GM23248 (cell line): Measurements from ENCODE around the gene SLX4IP. TPM values are rescaled to one million over a fixed set of nuclear protein-coding genes. Genes with fewer than 3 reads are reported as not detected.

Experiments used
- DNase-seq: peaks from one replicate; pipeline ENCODE4 v3.0.0-alpha.2; 2015
- H2AFZ ChIP-seq: fragments of 200-600 bp; sonication (generic); 2 replicates; pipeline ENCODE4 v1.6.1; 2016; ENCODE audit warnings: antibody characterized with exemption
- H3F3A ChIP-seq: fragments of 200-600 bp; sonication (generic); 2 replicates; pipeline ENCODE4 v1.6.1; 2016; ENCODE audit warnings: mild to moderate bottlenecking, antibody characterized with exemption, mixed run types; ENCODE audit not compliant: insufficient read depth
- H3K27ac ChIP-seq: fragments of 200-600 bp; sonication (generic); 2 replicates; pipeline ENCODE4 v1.5.1; 2016; ENCODE audit warnings: mild to moderate bottlenecking
- H3K27me3 ChIP-seq: fragments of 200-600 bp; sonication (generic); replicated peaks from 2 replicates; pipeline ENCODE4 v1.6.1; 2016; ENCODE audit warnings: mild to moderate bottlenecking; ENCODE audit not compliant: insufficient read depth
- H3K36me3 ChIP-seq: fragments of 200-600 bp; sonication (generic); 2 replicates; pipeline ENCODE4 v1.6.1; 2016; ENCODE audit warnings: low read depth, mild to moderate bottlenecking
- H3K4me1 ChIP-seq: fragments of 200-600 bp; sonication (generic); 2 replicates; pipeline ENCODE4 v1.6.1; 2016; ENCODE audit warnings: mild to moderate bottlenecking; ENCODE audit not compliant: insufficient read depth
- H3K4me2 ChIP-seq: fragments of 200-600 bp; sonication (generic); one replicate; pipeline ENCODE4 v1.6.1; 2016; ENCODE audit warnings: mild to moderate bottlenecking; ENCODE audit not compliant: unreplicated experiment
- H3K4me3 ChIP-seq: fragments of 200-600 bp; sonication (generic); 2 replicates; pipeline ENCODE4 v1.5.1; 2016; ENCODE audit warnings: mild to moderate bottlenecking
- H3K79me2 ChIP-seq: fragments of 200-600 bp; sonication (generic); 2 replicates; pipeline ENCODE4 v1.6.1; 2016; ENCODE audit warnings: mild to moderate bottlenecking; ENCODE audit not compliant: insufficient read depth
- H3K9ac ChIP-seq: fragments of 200-600 bp; sonication (generic); 2 replicates; pipeline ENCODE4 v1.6.1; 2016; ENCODE audit warnings: mild to moderate bottlenecking
- H3K9me2 ChIP-seq: fragments of 200-600 bp; sonication (generic); 2 replicates; pipeline ENCODE4 v1.6.1; 2016; ENCODE audit warnings: mixed run types, mild to moderate bottlenecking, moderate library complexity; ENCODE audit not compliant: insufficient read depth
- H3K9me3 ChIP-seq: fragments of 200-600 bp; sonication (generic); one replicate; pipeline ENCODE4 v1.6.1; 2017; ENCODE audit warnings: low read depth
- H4K20me1 ChIP-seq: fragments of 200-600 bp; sonication (generic); 2 replicates; pipeline ENCODE4 v1.6.0; 2016; ENCODE audit not compliant: insufficient read depth
- EZH2 ChIP-seq: fragments of 200-600 bp; sonication (generic); IDR thresholded peaks from 2 replicates; pipeline ENCODE4 v1.6.1; 2018; ENCODE audit warnings: antibody characterized with exemption, mild to moderate bottlenecking; ENCODE audit not compliant: insufficient read depth, poor library complexity, severe bottlenecking
- EZH2phosphoT487 ChIP-seq: fragments of 200-600 bp; sonication (generic); IDR thresholded peaks from 2 replicates; pipeline ENCODE4 v1.6.1; 2018; ENCODE audit warnings: antibody characterized with exemption, moderate library complexity, mild to moderate bottlenecking, low read depth; ENCODE audit not compliant: insufficient read depth
- WGBS, 2 experiments: methylation state at CpG; one replicate each; pipeline ENCODE4 v1.1.6; 2015 to 2017; ENCODE audit warnings: low lambda C conversion rate in 2 of 2, low coverage in 1 of 2; ENCODE audit errors: missing lambda C conversion rate in 2 of 2; 5-methylcytosine and 5-hydroxymethylcytosine counted together
- in situ Hi-C: fragments of 300-500 bp; cut with MboI; formaldehyde crosslinking; loops from 2 replicates; pipeline ENCODE4 v1.15.0; 2020
- polyA plus RNA-seq: library from polyadenylated mRNA; unstranded; fragments of >200 nt; fragmentation: Nextera tagmentation; extraction: Ambion mirVana; gene quantifications from 2 replicates; pipeline ENCODE4 v1.2.1, GENCODE V29; 2016
- total RNA-seq: library from RNA; depleted of rRNA; stranded (reverse); fragments of >200 nt; shearing (Covaris generic); gene quantifications from 2 replicates; pipeline ENCODE4 v1.2.3, GENCODE V29; 2014

SLX4IP gene
- total and polyA plus RNA-seq, 2 experiments from 2014 or later = 3.7 to 3.9 TPM

DNA sequence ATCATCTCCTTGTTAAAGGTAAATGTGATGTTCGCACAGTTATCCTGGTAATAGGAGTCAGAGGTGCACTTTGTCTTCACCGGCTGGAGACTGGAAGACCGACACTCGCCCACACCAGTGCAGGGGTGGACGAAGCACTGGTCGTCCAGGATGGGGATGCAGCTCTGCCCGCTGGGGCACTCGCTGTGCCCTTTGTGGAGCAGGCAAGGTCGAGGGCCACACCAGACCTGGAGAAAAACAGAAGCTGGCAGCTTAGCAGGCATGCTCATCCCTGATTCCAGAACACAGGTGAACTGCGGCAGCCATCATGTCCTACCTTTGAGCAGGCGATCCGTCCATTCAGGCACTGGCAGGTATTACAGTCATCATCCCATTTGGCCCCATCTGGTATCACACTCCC, 206.4 kb downstream of the SLX4IP start:
- Histone ChIP-seq H3K9me3 (no peaks in the 10 kb centered on the region), H4K20me1 (no peaks in the 10 kb centered on the region), H2AFZ (no peak overlapping the region), H3K79me2 (no peaks in the 10 kb centered on the region), H3K9ac (no peak overlapping the region), H3K27me3 (no peaks in the 10 kb centered on the region), H3K4me1 (peaks cover 13% of the 10 kb centered on the region), H3K4me3 (no peak overlapping the region), H3K4me2 (no peak overlapping the region), H3K9me2 (no peaks in the 10 kb centered on the region), H3F3A (peaks cover 4% of the 10 kb centered on the region; the same call in 1 of the 2 replicates), H3K36me3 (no peaks in the 10 kb centered on the region), H3K27ac (no peak overlapping the region)
- TF ChIP-seq EZH2phosphoT487 = no peak
- TF ChIP-seq EZH2 = no peak
- DNase-seq = no peak
- WGBS, 2 experiments = 93 to 94% methylated on average over 12 of the region's 12 CpGs
- in situ Hi-C loops = no loop called here

DNA sequence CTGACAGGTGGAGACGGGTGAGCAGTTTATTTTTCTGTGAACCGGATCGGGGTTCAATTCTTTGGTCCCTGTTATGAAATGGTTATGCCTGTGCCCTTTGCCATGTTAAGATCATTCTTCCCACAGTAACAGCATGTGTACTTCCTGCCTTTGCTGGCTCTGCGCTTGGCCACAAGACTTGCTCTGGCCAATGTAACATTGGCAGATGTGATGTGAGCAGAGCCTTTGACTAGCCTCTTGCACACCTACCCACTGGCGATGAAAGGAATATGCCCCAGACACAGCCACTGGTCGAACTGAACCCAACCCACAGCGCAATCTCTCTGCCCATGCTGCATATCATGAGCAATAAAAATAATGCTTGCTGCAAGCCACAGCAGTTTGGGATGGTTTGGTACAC, 206.8 kb downstream of the SLX4IP start:
- Histone ChIP-seq H3K27me3 (no peaks in the 10 kb centered on the region), H3K79me2 (no peaks in the 10 kb centered on the region), H3K9me3 (no peaks in the 10 kb centered on the region), H3K4me1 (peaks cover 9% of the 10 kb centered on the region), H3K9ac (no peak overlapping the region), H3K36me3 (no peaks in the 10 kb centered on the region), H3F3A (peaks cover under 1% of the 10 kb centered on the region; the same call in 1 of the 2 replicates), H4K20me1 (no peaks in the 10 kb centered on the region), H3K4me3 (no peak overlapping the region), H2AFZ (no peak overlapping the region), H3K9me2 (no peaks in the 10 kb centered on the region), H3K27ac (no peak overlapping the region), H3K4me2 (no peak overlapping the region)
- WGBS, 2 experiments = 95 to 96% methylated on average over 7 of the region's 7 CpGs
- DNase-seq = no peak
- TF ChIP-seq EZH2 = no peak
- no peak for TF ChIP-seq EZH2phosphoT487
- in situ Hi-C loops = no loop called here

DNA sequence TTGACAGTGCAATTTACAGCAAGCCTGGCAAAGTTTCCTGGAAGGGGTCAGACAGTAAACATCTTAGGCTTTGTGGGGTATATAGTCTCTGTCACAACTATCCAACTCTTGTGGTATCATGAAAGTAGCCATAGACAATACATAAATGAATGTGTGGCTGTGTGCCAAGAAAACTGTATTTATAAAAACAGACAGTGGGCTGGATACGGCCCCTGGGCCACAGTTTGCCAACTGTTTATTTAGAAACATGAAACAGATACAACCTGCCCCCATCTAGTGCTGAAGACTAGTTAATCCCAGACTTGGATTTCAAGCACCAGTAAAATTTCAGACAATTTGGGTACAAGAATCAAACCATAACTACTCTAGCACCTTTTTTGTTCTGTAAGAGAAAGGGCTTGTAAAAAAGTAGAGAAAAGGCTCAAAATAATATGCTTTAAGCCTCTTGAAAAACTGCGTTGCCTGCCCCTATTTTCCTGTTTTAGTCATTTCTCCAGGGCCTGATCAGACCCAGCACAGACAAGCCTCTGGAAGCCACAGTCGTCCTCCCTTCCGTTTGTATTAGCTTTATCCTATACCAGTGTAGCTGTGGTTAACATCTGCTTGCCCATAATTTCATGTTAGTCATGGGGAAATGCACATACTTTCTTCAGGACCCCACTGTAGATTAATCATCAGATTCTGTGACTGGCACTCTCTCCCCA, 207.9 kb downstream of the SLX4IP start:
- H3K9me3 ChIP-seq = no peaks in the 10 kb centered on the region
- WGBS, 2 experiments = 87 to 96% methylated on average over 4 of the region's 4 CpGs
- no peak overlapping the region for H2AFZ ChIP-seq
- no peaks in the 10 kb centered on the region for H3F3A ChIP-seq
- H4K20me1 ChIP-seq = no peaks in the 10 kb centered on the region
- TF ChIP-seq EZH2phosphoT487 = no peak
- no peak for TF ChIP-seq EZH2
- H3K27ac ChIP-seq = no peak overlapping the region
- no peaks in the 10 kb centered on the region for H3K36me3 ChIP-seq
- in situ Hi-C loops = no loop called here
- no peak overlapping the region for H3K4me2 ChIP-seq
- H3K9ac ChIP-seq = no peak overlapping the region
- no peak overlapping the region for H3K4me3 ChIP-seq
- no peaks in the 10 kb centered on the region for H3K27me3 ChIP-seq
- no peaks in the 10 kb centered on the region for H3K79me2 ChIP-seq
- no peaks in the 10 kb centered on the region for H3K4me1 ChIP-seq
- no peaks in the 10 kb centered on the region for H3K9me2 ChIP-seq
- DNase-seq = no peak

DNA sequence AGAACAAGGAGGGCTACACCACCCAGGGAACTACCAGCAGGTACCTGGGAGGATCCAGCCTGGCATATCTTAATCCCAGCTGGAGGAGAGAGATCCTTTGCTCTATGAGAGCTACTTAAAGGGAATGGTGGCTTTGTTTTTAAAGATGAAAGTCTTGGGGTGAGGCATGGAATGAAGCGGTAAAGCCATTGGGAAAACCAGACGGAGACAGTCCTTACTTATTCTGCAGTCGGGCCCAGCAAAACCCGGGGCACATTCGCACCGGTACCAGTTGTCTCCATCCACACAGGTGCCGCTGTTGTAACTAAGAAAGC, 208.4 kb downstream of the SLX4IP start:
- Histone ChIP-seq H3K9me3 (no peaks in the 10 kb centered on the region), H3K27me3 (no peaks in the 10 kb centered on the region), H3K79me2 (no peaks in the 10 kb centered on the region), H3K9me2 (no peaks in the 10 kb centered on the region), H3K36me3 (no peaks in the 10 kb centered on the region), H3F3A (no peaks in the 10 kb centered on the region), H2AFZ (no peak overlapping the region), H3K9ac (no peak overlapping the region), H3K4me2 (no peak overlapping the region), H3K4me1 (no peaks in the 10 kb centered on the region), H3K27ac (no peak overlapping the region), H3K4me3 (no peak overlapping the region), H4K20me1 (no peaks in the 10 kb centered on the region)
- DNase-seq = no peak
- no peak for TF ChIP-seq EZH2
- TF ChIP-seq EZH2phosphoT487 = no peak
- WGBS, 2 experiments = 95 to 99% methylated on average over 7 of the region's 7 CpGs
- in situ Hi-C loops = no loop called here

DNA sequence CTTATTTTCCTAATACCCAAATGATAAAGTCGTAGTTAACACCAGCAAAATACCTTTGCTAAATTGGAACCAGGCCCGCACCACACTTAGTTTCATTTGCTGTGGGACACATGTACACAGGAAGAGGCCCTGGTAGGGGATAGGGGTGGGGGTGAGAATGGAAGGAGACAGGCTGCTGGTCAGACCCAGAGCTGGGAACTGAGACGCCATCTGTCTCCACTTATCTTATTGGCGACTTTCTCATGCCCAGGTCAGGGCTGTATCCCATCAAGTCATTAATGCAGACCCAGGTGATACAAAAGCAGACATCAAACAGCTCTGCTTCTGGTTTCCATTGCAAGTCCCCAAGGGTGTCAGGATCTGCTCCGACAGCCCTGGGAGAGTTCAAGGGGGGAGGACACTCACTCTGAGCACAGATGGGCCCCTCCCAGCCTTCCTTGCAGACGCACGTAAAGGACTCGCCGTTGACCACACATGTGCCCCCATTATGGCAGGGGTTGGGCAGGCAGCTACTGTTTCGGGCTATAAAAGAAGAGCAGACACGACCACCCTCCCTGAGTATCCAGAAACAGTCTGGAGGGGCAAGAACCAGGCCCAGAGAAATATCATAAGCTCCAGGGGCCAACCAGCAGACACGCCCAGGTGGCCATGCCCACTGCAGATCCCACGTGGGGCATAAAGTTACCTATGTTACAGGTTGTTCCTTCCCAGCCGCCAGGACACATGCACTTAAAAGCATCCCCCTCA, 209.5 kb downstream of the SLX4IP start:
- Histone ChIP-seq H2AFZ (no peak overlapping the region), H3K27me3 (no peaks in the 10 kb centered on the region), H3K9me3 (no peaks in the 10 kb centered on the region), H3K36me3 (no peaks in the 10 kb centered on the region), H3K79me2 (no peaks in the 10 kb centered on the region), H3K9ac (no peak overlapping the region), H3K4me3 (no peak overlapping the region), H3K4me2 (no peak overlapping the region), H3K9me2 (no peaks in the 10 kb centered on the region), H3F3A (no peaks in the 10 kb centered on the region), H4K20me1 (no peaks in the 10 kb centered on the region), H3K4me1 (0 out of 2 replicates have a peak, but pooled peaks cover 5% of the 10 kb centered on the region), H3K27ac (no peak overlapping the region)
- TF ChIP-seq EZH2 = no peak
- no peak for TF ChIP-seq EZH2phosphoT487
- in situ Hi-C loops = no loop called here
- no peak for DNase-seq
- 93 to 94% methylated on average over 14 of the region's 14 CpGs for WGBS, 2 experiments
